Endothelial cell of umbilical vein (primary cell): ENCODE data around the gene SGPP1. TPM values are rescaled to one million over a fixed set of nuclear protein-coding genes. Genes with fewer than 3 reads are reported as not detected.

ENCODE experiments used
- polyA plus RNA-seq, 4 experiments: library from polyadenylated mRNA; depleted of rRNA in 3 of 4; stranded (reverse) in 3 of 4; unstranded in 1 of 4; fragments of >200 nt; gene quantifications; 2 replicates each; pipeline versions ENCODE4 v1.2.1 to v1.2.3, GENCODE V29; 2011 to 2012; ENCODE audit warnings: missing spikeins in 1 of 4
- small RNA-seq: library from RNA; depleted of rRNA; stranded (forward); fragments of <200 nt; gene quantifications from one replicate; pipeline ENCODE3, GENCODE V24; 2012; ENCODE audit warnings: low replicate concordance, low read depth; ENCODE audit not compliant: insufficient read depth, insufficient read length
- total RNA-seq: library from RNA; stranded (reverse); gene quantifications from 2 replicates; pipeline ENCODE4 v1.2.3, GENCODE V29; 2021

Gene SGPP1
- total and polyA plus RNA-seq, 2 donors (not counting 3 experiments of a cell fraction or from before 2014, with no cell fraction given), result 6.2 to 7.9 TPM

Small RNA genes within 50 kb of the gene (small RNA-seq; reads per million reads assigned to genes)
- gene AL161670.1 (not detected), gene RF00012 (not detected), gene RNU7-116P (not detected)

Other genes starting within 250 kb of the SGPP1 start
- gene PPP2R5E, start 184.7 kb downstream of the SGPP1 start, total RNA-seq, result 51.1 and 52.5 TPM in 2 replicates
- 3.7 and 4.9 TPM in 2 replicates for gene PPP2R5E, start 184.7 kb downstream of the SGPP1 start, polyA plus RNA-seq
- 10.7 and 12.0 TPM in 2 replicates for gene WDR89, start 86.2 kb downstream of the SGPP1 start, total RNA-seq
- gene WDR89, start 86.2 kb downstream of the SGPP1 start, polyA plus RNA-seq, result 2.4 and 3.5 TPM in 2 replicates
- 42.7 and 53.7 TPM in 2 replicates for gene SYNE2, start 124.9 kb upstream of the SGPP1 start, total RNA-seq
- 16.0 and 17.6 TPM in 2 replicates for gene SYNE2, start 124.9 kb upstream of the SGPP1 start, polyA plus RNA-seq